ENCODE measurements around the gene RNF144A.

The RNF144A gene

GRCh38 chr2:7027956-7028655 is 110.9 kb downstream of the RNF144A start:
- no peak for DNase-seq

GRCh38 chr2:7028846-7029245 is 111.6 kb downstream of the RNF144A start:
- no peak for DNase-seq

- DNase-seq = no peak
Observed at GRCh38 chr2:7029291-7030059, 112.3 kb downstream of the RNF144A start.

- DNase-seq = no peak
Observed at GRCh38 chr2:7030810-7031209, 113.6 kb downstream of the RNF144A start.

GRCh38 chr2:7031547-7032245 is 114.5 kb downstream of the RNF144A start:
- peak; percentile 79 for DNase-seq

- DNase-seq = no peak
Observed at GRCh38 chr2:7032371-7032770, 115.2 kb downstream of the RNF144A start.

GRCh38 chr2:7033136-7033960 is 116.1 kb downstream of the RNF144A start:
- DNase-seq = no peak

GRCh38 chr2:7034303-7034702 is 117.1 kb downstream of the RNF144A start:
- no peak for DNase-seq

GRCh38 chr2:7035884-7036283 is 118.7 kb downstream of the RNF144A start:
- DNase-seq = no peak

GRCh38 chr2:7037340-7038333 is 120.4 kb downstream of the RNF144A start:
- peak; percentile 63 for DNase-seq

GRCh38 chr2:7040547-7040946 is 123.3 kb downstream of the RNF144A start:
- no peak for DNase-seq

- no peak for DNase-seq
Observed at GRCh38 chr2:7041421-7041820, 124.2 kb downstream of the RNF144A start.

- no peak for DNase-seq
Observed at GRCh38 chr2:7043690-7044089, 126.5 kb downstream of the RNF144A start.

GRCh38 chr2:7044253-7045250 is 127.3 kb downstream of the RNF144A start:
- DNase-seq = peak; percentile 68

GRCh38 chr2:7045601-7046590 is 128.7 kb downstream of the RNF144A start:
- no peak for DNase-seq

GRCh38 chr2:7047661-7048060 is 130.4 kb downstream of the RNF144A start:
- no peak for DNase-seq

- DNase-seq = no peak
Observed at GRCh38 chr2:7048762-7049294, 131.6 kb downstream of the RNF144A start.

GRCh38 chr2:7052404-7052803 is 135.2 kb downstream of the RNF144A start:
- DNase-seq = no peak
